SK-N-MC (cell line): ENCODE data around the gene KLHL35.
"Not testable (repeated sequence)": the region's sequence is repeated elsewhere in the genome, so short reads cannot be mapped to it uniquely, and the experiment has no call there.

Experiments used
- DNase-seq: peaks from one replicate; pipeline ENCODE4 v3.0.0-alpha.2; 2011; ENCODE audit warnings: low read depth, low spot score
- H3K27ac ChIP-seq: fragments of 200-600 bp; sonication (generic); 2 replicates; pipeline ENCODE4 v1.5.1; 2016; ENCODE audit warnings: mixed run types
- H3K36me3 ChIP-seq: fragments of 200-600 bp; sonication (generic); 2 replicates; pipeline ENCODE4 v1.6.1; 2017; ENCODE audit warnings: antibody characterized with exemption, low read length, mixed read lengths; ENCODE audit not compliant: insufficient read depth
- H3K4me3 ChIP-seq: fragments of 200-600 bp; sonication (generic); 2 replicates; pipeline ENCODE4 v1.5.1; 2016
- H3K9ac ChIP-seq: fragments of 200-600 bp; sonication (generic); 2 replicates; pipeline ENCODE4 v1.8.0; 2017; ENCODE audit warnings: mixed run types, mixed read lengths; ENCODE audit not compliant: insufficient read length
- H3K9me3 ChIP-seq: fragments of 200-600 bp; sonication (generic); 2 replicates; pipeline ENCODE4 v1.6.1; 2017; ENCODE audit warnings: low read depth, mild to moderate bottlenecking, antibody characterized with exemption, low read length, moderate library complexity, mixed read lengths
- EZH2 ChIP-seq: fragments of 200-600 bp; sonication (generic); IDR thresholded peaks from one replicate; pipeline ENCODE4 v1.6.1; 2017; ENCODE audit warnings: antibody characterized with exemption
- FOXP2 ChIP-seq: optimal IDR thresholded peaks from 2 replicates; pipeline ENCODE3; 2011; ENCODE audit warnings: mild to moderate bottlenecking, moderate library complexity; ENCODE audit not compliant: insufficient read depth; ENCODE audit errors: extremely low read length, control extremely low read depth
- POLR2AphosphoS5 ChIP-seq: IDR thresholded peaks from 2 replicates; pipeline ENCODE4 v1.6.1; 2012; ENCODE audit warnings: mild to moderate bottlenecking, low read depth, low read length, borderline replicate concordance

The KLHL35 gene

GRCh38 chr11:75383246-75383645 is 49.8 kb downstream of the KLHL35 start:
- TF ChIP-seq FOXP2, result no peak
- DNase-seq, result no peak
- no peaks in the 10 kb centered on the region for H3K36me3 ChIP-seq
- H3K27ac ChIP-seq, result no peak overlapping the region
- H3K9ac ChIP-seq, result no peak overlapping the region
- no peak overlapping the region for H3K4me3 ChIP-seq
- H3K9me3 ChIP-seq, result no peaks in the 10 kb centered on the region

GRCh38 chr11:75380716-75381420 is 52.1 kb downstream of the KLHL35 start:
- no peak for DNase-seq
- TF ChIP-seq FOXP2, result no peak
- no peak for TF ChIP-seq POLR2AphosphoS5
- TF ChIP-seq EZH2, result no peak
- H3K27ac ChIP-seq, result no peak overlapping the region

GRCh38 chr11:75380245-75380644 is 52.8 kb downstream of the KLHL35 start:
- no peak overlapping the region for H3K27ac ChIP-seq
- no peak for DNase-seq

More at GRCh38 chr11:75380716-75381420, 52.1 kb downstream of the KLHL35 start:
- Histone ChIP-seq H3K9me3 (no peaks in the 10 kb centered on the region), H3K9ac (no peak overlapping the region), H3K4me3 (no peak overlapping the region), H3K36me3 (no peaks in the 10 kb centered on the region)

GRCh38 chr11:75378776-75379175 is 54.2 kb downstream of the KLHL35 start:
- DNase-seq, H3K9ac ChIP-seq, H3K27ac ChIP-seq, H3K9me3 ChIP-seq, H3K4me3 ChIP-seq, H3K36me3 ChIP-seq: not testable (repeated sequence)

More at GRCh38 chr11:75380245-75380644, 52.8 kb downstream of the KLHL35 start:
- H3K9me3 ChIP-seq, result no peaks in the 10 kb centered on the region
- H3K36me3 ChIP-seq, result no peaks in the 10 kb centered on the region
- TF ChIP-seq FOXP2 (no peak), POLR2AphosphoS5 (no peak), EZH2 (no peak)
- no peak overlapping the region for H3K9ac ChIP-seq
- H3K4me3 ChIP-seq, result no peak overlapping the region

GRCh38 chr11:75376175-75376574 is 56.8 kb downstream of the KLHL35 start:
- no peak overlapping the region for H3K4me3 ChIP-seq
- TF ChIP-seq EZH2 (no peak), POLR2AphosphoS5 (no peak), FOXP2 (no peak)
- DNase-seq, result no peak
- no peak overlapping the region for H3K27ac ChIP-seq
- no peaks in the 10 kb centered on the region for H3K36me3 ChIP-seq
- no peak overlapping the region for H3K9ac ChIP-seq
- no peaks in the 10 kb centered on the region for H3K9me3 ChIP-seq

- no peaks in the 10 kb centered on the region for H3K9me3 ChIP-seq
- H3K27ac ChIP-seq, result no peak overlapping the region
- no peak for DNase-seq
- H3K9ac ChIP-seq, result no peak overlapping the region
- H3K36me3 ChIP-seq, result no peaks in the 10 kb centered on the region
- no peak for TF ChIP-seq EZH2
- no peak for TF ChIP-seq POLR2AphosphoS5
- TF ChIP-seq FOXP2, result no peak
- no peak overlapping the region for H3K4me3 ChIP-seq
Observed at GRCh38 chr11:75375626-75376025, 57.4 kb downstream of the KLHL35 start.

- no peak for DNase-seq
- H3K27ac ChIP-seq, result no peak overlapping the region
Observed at GRCh38 chr11:75374646-75375045, 58.4 kb downstream of the KLHL35 start.

GRCh38 chr11:75373201-75373600 is 59.8 kb downstream of the KLHL35 start:
- Histone ChIP-seq H3K27ac (no peak overlapping the region), H3K9me3 (no peaks in the 10 kb centered on the region), H3K36me3 (no peaks in the 10 kb centered on the region), H3K9ac (no peak overlapping the region), H3K4me3 (no peak overlapping the region)
- no peak for DNase-seq
- no peak for TF ChIP-seq POLR2AphosphoS5
- TF ChIP-seq FOXP2, result no peak
- TF ChIP-seq EZH2, result no peak

More at GRCh38 chr11:75374646-75375045, 58.4 kb downstream of the KLHL35 start:
- Histone ChIP-seq H3K9ac (no peak overlapping the region), H3K9me3 (no peaks in the 10 kb centered on the region), H3K36me3 (no peaks in the 10 kb centered on the region), H3K4me3 (no peak overlapping the region)
- TF ChIP-seq POLR2AphosphoS5 (no peak), EZH2 (no peak), FOXP2 (no peak)
